Duodenal mucosa (tissue), 2 donors: ENCODE measurements around the gene USP7.

Experiments used
- H3K27ac ChIP-seq: one replicate; pipeline ENCODE4 v1.7.0; 2013; ENCODE audit warnings: low read depth, low read length
- H3K27me3 ChIP-seq, 2 donors: one replicate each; pipeline ENCODE4 v1.7.0; 2013; ENCODE audit warnings: low read length in 2 of 2, control low read depth in 1 of 2; ENCODE audit not compliant: insufficient read depth in 2 of 2, control insufficient read depth in 1 of 2
- H3K36me3 ChIP-seq, 2 donors: one replicate each; pipeline ENCODE4 v1.7.0; 2013; ENCODE audit warnings: low read length in 2 of 2, control low read depth in 1 of 2; ENCODE audit not compliant: insufficient read depth in 2 of 2, control insufficient read depth in 1 of 2
- H3K4me1 ChIP-seq, 2 donors: one replicate each; pipeline ENCODE4 v1.7.0; 2013; ENCODE audit warnings: low read length in 2 of 2, control low read depth in 1 of 2; ENCODE audit not compliant: insufficient read depth in 2 of 2, control insufficient read depth in 1 of 2
- H3K4me3 ChIP-seq, 2 donors: one replicate each; pipeline ENCODE4 v1.7.0; 2013; ENCODE audit warnings: low read length in 2 of 2, low read depth in 1 of 2
- H3K9ac ChIP-seq, 2 donors: one replicate each; pipeline ENCODE4 v1.7.0; 2013; ENCODE audit warnings: low read length in 2 of 2, low read depth in 1 of 2
- H3K9me3 ChIP-seq, 2 donors: one replicate each; pipeline ENCODE4 v1.7.0; 2013; ENCODE audit warnings: low read length in 2 of 2, control low read depth in 1 of 2; ENCODE audit not compliant: control insufficient read depth in 1 of 2

Gene USP7

DNA sequence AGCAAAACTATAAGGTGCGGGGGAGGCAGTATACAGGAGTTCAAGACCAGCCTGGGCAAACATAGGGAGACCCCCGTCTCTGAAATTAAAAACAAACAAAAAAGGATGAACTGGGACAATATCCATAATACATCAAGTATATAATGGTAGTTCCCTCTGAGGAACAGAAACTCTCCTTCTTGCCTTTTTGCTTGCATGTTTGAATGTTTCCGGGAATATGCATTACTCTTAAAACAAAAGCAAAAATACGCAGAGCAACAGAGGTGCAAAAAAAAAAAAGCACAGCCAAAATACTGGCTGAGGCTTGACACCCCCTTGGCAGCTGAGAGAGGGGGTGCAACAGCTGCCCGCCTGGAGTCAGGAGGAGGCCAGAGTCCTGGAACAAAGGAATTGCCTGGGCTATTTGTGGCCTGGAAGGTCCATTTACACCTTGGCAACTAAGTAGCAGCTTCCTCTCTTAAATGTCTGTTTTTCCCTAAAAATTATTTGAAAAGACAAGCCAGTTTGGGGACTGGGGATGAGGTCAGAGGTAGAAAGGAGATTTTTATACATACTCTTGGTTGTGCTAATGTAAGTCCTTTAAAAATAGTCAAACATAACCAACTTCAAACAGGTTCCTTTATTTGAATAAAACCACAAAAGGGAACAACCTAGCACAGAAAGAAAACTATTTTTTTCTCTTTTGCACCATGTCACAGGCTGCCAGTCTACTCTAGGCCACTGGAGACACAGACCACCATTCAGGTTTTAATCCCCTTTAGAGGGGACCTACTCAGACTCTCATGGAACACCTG lies 19.5 kb downstream of the USP7 start:
- no peaks in the 10 kb centered on the region for H3K36me3 ChIP-seq
- no peaks in the 10 kb centered on the region for H3K27me3 ChIP-seq
- no peak overlapping the region for H3K9ac ChIP-seq
- no peak overlapping the region for H3K4me3 ChIP-seq
- H3K4me1 ChIP-seq = peaks cover 69 to 72% of the 10 kb centered on the region in 2 donors
- no peak overlapping the region for H3K27ac ChIP-seq
- no peaks in the 10 kb centered on the region for H3K9me3 ChIP-seq

DNA sequence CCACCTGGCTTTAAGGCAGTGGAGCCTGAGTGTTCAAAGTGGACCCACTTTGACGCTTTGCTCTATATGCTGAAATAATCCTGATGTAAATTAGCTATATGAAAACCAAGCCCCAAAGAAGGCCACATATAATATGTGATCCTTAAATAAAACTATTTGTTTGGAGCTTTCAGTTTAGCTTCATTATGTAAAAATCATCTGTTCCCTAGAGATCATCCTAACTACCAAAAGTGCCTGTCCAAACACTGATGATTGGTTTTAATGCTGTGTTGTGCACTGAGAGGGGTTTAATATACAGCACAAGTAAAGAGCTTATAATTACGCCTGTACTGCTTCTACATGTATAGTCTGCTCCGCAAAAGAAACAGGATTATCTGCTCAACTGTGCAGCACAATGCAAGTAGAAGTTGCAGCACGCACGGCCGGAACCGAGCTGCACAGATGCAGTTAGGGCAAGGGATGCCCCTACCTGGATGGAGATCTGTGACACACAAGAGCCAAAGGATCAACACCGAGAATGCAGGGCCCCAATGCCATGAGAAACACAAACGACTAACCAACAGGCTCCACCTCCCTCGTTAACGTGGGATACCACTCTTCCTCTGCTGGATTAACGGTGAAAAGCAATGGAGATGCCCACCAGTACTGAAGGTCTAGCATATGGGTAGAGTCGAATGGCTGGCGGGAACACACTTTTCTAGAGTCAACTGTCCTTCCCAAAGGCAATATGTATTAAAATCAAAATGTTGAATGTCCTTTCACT lies 20.5 kb downstream of the USP7 start:
- Histone ChIP-seq H3K9ac (no peak overlapping the region), H3K4me3 (no peak overlapping the region), H3K4me1 (peaks cover 66 to 68% of the 10 kb centered on the region in 2 donors)

DNA sequence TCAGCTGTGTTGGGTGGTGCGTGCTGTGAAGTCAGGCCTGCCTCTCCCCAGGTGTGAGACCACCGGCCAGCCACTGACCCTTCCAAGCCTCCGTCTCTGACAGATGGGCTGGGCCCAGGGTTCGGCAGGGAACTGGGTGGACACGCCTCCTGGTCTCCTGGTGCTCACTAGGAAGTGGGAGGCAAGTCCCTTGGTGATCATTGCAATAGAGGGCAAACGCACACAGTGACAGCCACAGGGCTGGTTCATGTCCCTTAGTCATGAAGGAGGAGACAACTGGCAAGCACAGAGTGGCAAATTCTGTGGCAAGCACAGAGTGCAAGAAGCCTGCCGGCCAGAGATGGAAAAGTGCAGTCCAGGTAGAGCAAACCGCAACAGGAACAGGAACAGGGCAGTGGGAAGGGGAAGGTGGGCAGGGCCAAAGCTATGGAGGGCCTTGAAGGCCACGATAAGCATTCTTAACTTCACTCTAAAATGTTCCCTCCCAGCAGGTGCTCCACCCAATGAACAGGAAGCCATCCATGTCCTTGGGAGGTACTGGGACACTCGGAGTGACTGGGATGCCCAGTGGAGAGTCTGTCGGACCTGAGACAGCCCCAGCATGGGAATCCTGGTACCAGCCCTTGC lies 21.9 kb downstream of the USP7 start:
- no peaks in the 10 kb centered on the region for H3K27me3 ChIP-seq
- no peaks in the 10 kb centered on the region for H3K9me3 ChIP-seq
- H3K4me1 ChIP-seq = peaks cover 61 to 63% of the 10 kb centered on the region in 2 donors
- H3K9ac ChIP-seq = no peak overlapping the region
- H3K27ac ChIP-seq = no peak overlapping the region
- H3K4me3 ChIP-seq = peak overlapping the region in 1 of 2 donors; percentile 43
- H3K36me3 ChIP-seq = no peaks in the 10 kb centered on the region

More for the DNA sequence above, 20.5 kb downstream of the USP7 start:
- Histone ChIP-seq H3K27me3 (no peaks in the 10 kb centered on the region), H3K27ac (no peak overlapping the region), H3K36me3 (no peaks in the 10 kb centered on the region), H3K9me3 (no peaks in the 10 kb centered on the region)

DNA sequence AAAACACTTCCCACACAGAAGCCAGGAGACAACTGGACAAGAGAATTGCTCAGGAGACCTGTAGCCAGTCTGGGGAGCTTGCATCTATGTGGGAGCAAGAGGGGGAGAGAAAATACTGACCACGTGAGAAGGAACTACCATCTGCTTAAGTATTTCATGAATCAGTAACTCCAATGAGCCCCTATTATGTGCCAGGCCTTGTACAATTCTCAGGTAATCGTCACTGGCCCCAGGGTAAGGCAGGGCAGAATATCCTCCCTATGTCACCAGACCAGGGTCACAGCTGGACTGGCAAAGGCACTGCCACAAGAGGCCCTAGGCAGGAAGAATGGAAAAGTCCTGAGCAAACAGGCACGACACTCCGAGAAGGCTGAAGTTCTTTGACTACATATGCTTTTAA lies 25.9 kb downstream of the USP7 start:
- H3K4me1 ChIP-seq = peaks cover 41 to 52% of the 10 kb centered on the region in 2 donors
- no peaks in the 10 kb centered on the region for H3K9me3 ChIP-seq
- H3K9ac ChIP-seq = no peak overlapping the region
- no peak overlapping the region for H3K27ac ChIP-seq
- no peak overlapping the region for H3K4me3 ChIP-seq
- no peaks in the 10 kb centered on the region for H3K27me3 ChIP-seq
- no peaks in the 10 kb centered on the region for H3K36me3 ChIP-seq

DNA sequence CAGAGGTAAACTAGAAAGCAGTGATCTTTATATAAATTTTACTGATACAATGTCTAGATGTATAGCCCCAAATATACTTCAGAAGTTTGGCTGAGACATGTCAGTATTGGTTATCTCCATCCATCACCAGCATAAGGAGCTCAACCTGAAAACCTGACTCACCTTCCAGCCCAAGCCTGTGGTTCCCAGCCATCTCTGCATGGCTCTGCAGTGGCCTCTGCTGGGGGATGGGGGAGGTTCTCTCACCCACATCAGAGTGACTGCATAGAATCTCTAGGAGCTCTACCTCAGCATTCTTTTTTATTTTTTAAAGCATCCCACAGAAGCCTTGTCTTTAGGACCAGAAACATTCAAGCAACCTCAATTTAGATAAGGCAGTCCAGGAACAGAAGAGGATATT lies 27.3 kb downstream of the USP7 start:
- no peaks in the 10 kb centered on the region for H3K9me3 ChIP-seq
- H3K27ac ChIP-seq = no peak overlapping the region
- H3K9ac ChIP-seq = no peak overlapping the region
- no peaks in the 10 kb centered on the region for H3K27me3 ChIP-seq
- no peak overlapping the region for H3K4me3 ChIP-seq
- H3K36me3 ChIP-seq = no peaks in the 10 kb centered on the region
- peaks cover 31 to 44% of the 10 kb centered on the region in 2 donors for H3K4me1 ChIP-seq

DNA sequence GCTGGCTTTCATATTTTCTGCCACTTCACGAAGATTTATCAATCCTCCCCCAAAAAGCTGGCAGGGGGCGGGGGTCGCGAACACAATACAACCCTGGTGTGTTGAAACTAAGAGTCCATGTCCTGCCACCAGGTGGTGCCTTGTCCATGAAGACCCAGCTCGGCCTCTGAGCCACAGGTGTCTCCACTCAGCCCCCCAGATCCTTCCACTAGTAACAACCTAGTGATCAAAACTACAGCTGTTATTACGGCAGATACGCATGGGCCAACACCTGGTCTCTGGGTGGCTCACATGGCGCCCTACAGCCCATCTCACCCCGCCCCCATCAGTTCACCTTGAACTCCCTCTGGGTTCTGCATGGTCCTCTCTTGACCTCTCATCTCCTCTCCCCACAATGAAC lies 27.7 kb downstream of the USP7 start:
- no peak overlapping the region for H3K9ac ChIP-seq
- H3K4me3 ChIP-seq = no peak overlapping the region
- no peak overlapping the region for H3K27ac ChIP-seq
- H3K36me3 ChIP-seq = no peaks in the 10 kb centered on the region
- H3K27me3 ChIP-seq = no peaks in the 10 kb centered on the region
- peaks cover 35 to 40% of the 10 kb centered on the region in 2 donors for H3K4me1 ChIP-seq
- H3K9me3 ChIP-seq = no peaks in the 10 kb centered on the region

DNA sequence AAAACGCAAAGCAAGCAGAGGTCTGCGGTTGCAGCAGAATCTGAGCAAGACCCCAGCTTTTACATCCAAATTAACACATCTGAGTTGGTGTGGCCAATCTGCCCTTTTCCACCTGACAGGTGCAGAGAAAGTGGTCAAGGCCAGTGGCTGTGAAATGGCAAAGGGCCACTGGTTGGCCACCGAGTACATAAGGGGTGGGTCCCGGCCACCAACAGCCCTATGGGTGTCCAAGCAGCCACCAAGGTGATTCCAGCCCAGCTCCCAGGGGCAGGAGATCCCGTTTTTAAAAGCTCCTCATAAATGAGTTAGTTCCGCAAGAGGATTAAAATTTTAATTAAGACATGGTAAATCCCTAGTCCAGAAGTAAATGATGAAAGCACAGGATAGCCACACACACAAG lies 29.1 kb downstream of the USP7 start:
- Histone ChIP-seq H3K4me3 (no peak overlapping the region), H3K27me3 (no peaks in the 10 kb centered on the region), H3K4me1 (peaks cover 32 to 35% of the 10 kb centered on the region in 2 donors), H3K36me3 (peaks cover 4 to 6% of the 10 kb centered on the region in 2 donors), H3K9me3 (no peaks in the 10 kb centered on the region), H3K27ac (no peak overlapping the region), H3K9ac (no peak overlapping the region)

DNA sequence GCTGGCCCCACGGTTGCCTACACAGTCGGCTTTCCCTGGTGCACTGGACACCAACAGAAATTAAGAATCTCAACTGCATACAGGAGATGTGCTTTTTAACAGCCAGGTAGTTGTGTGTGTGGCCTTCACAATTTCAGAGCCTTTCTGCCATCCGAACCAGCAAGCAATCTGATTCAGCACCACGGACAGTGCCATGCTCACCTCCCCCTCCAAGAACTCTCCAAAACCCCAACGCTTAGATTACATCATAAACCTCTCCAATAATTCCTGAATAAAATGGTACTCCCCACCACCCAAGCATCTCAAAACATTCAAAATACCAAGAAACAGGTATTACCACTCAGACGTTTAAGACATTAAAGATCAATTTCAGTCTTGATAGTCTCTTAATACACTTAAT lies 31.8 kb downstream of the USP7 start:
- H3K4me1 ChIP-seq = peaks cover 27 to 31% of the 10 kb centered on the region in 2 donors
- H3K36me3 ChIP-seq = peaks cover 20 to 21% of the 10 kb centered on the region in 2 donors
- no peak overlapping the region for H3K27ac ChIP-seq
- no peak overlapping the region for H3K4me3 ChIP-seq
- no peak overlapping the region for H3K9ac ChIP-seq
- H3K9me3 ChIP-seq = no peaks in the 10 kb centered on the region
- no peaks in the 10 kb centered on the region for H3K27me3 ChIP-seq

DNA sequence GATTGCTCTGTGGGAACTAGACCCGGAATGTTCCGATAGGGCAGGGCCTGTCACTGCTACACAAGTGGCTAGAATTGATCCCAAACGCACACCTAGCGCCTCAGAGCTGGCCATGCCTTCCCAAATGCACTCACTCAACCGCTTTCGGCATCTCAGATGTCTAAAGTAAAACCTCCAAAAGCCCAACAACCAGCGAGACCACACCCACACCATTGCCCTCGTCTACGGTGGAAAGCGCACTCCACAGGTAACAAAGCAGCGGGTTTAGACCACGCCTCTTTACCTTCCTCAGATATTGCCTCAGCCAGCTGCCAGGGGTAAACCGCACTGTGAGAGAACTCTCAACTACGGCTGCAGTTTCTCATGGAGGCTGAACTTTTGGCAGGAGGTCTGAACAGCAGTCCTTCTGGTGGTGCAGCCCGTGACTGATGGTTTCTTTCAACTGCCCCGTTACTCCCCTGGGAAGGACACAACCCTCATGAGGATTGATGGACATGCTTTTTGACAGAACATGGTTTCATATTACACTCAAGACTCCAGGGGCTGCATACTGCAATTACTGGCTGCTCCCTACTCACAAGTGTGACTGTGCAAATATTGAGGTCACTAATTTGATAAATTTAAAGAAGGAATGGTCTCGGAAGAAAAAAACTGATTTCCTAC lies 34.5 kb downstream of the USP7 start:
- Histone ChIP-seq H3K27me3 (no peaks in the 10 kb centered on the region), H3K4me1 (peaks cover 29 to 38% of the 10 kb centered on the region in 2 donors), H3K9ac (no peak overlapping the region), H3K36me3 (peaks cover 21 to 28% of the 10 kb centered on the region in 2 donors), H3K4me3 (no peak overlapping the region), H3K27ac (no peak overlapping the region), H3K9me3 (no peaks in the 10 kb centered on the region)
